Peyer's patch (tissue), 4 donors: ENCODE results near the gene GALNT17. TPM values are rescaled to one million over a fixed set of nuclear protein-coding genes. Genes with fewer than 3 reads are reported as not detected.

Source experiments
- DNase-seq, 3 donors: peaks; one replicate each; pipeline ENCODE4 v3.0.0-alpha.2; 2017 to 2019
- H3K27ac ChIP-seq, 4 donors: fragments of 200-600 bp; sonication (generic); one replicate each; pipeline ENCODE4 v1.5.1; 2016 to 2019
- H3K27me3 ChIP-seq, 2 donors: fragments of 200-600 bp; sonication (generic); one replicate each; pipeline ENCODE4 v1.5.1; 2019
- H3K36me3 ChIP-seq, 3 donors: fragments of 200-600 bp; sonication (generic); one replicate each; pipeline ENCODE4 v1.5.1; 2016 to 2019
- H3K4me1 ChIP-seq, 4 donors: fragments of 200-600 bp; sonication (generic); one replicate each; pipeline ENCODE4 v1.5.1; 2016 to 2019
- H3K4me3 ChIP-seq, 4 donors: fragments of 200-600 bp; sonication (generic); 1 replicate in 3 of 4; 2 replicates in 1 of 4; pipeline ENCODE4 v1.5.1; 2016 to 2019; ENCODE audit warnings: mild to moderate bottlenecking in 1 of 4
- H3K9me3 ChIP-seq, 4 donors: fragments of 200-600 bp; sonication (generic); one replicate each; pipeline ENCODE4 v1.5.1; 2016 to 2019; ENCODE audit warnings: mild to moderate bottlenecking in 1 of 4
- POLR2A ChIP-seq, 2 donors: fragments of 450-650 bp; IDR thresholded peaks; one replicate each; pipeline ENCODE4 v1.5.1; 2017; ENCODE audit warnings: antibody characterized with exemption in 2 of 2, mild to moderate bottlenecking in 2 of 2, moderate library complexity in 2 of 2
- total RNA-seq, 4 donors: library from RNA; depleted of rRNA; stranded (reverse); fragments of >200 nt; gene quantifications; one replicate each; pipeline ENCODE4 v1.1.0, GENCODE V29; 2016
- TF ChIP-seq, protein P1 (sequence below), 6 experiments: fragments of 450-650 bp in 4 of 6; fragments of 200-600 bp in 2 of 6; sonication (generic) in 1 of 6; IDR thresholded peaks; one replicate each; pipeline ENCODE4 v1.5.1; 2017 to 2019; ENCODE audit warnings: antibody characterized with exemption in 6 of 6, mild to moderate bottlenecking in 3 of 6, moderate library complexity in 1 of 6

The GALNT17 gene
- total RNA-seq, 4 donors from 2014 or later = 0.88 to 17.3 (median 2.3) TPM

DNA sequence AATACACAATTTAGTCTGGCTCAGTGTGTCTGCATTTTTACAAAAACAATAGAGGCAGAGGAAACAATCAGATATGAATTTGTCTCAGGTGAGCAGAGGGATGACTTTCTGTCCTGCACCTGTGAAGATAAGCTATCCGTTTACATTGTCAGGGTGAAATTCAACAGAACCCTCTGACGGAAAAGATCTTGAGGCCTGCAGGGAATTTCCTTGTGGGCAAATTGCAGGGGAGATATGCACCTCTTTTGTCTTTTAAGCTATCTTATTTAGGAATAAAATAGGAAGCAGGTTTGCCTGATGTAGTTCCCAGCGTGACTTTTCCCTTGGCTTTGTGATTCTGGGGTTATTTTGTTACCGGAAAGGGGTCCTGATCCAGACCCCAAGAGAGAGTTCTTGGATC lies 325.1 kb downstream of the GALNT17 start:
- H3K27me3 ChIP-seq = no peaks in the 10 kb centered on the region
- H3K27ac ChIP-seq = no peak overlapping the region
- no peak for DNase-seq
- no peak for TF ChIP-seq POLR2A (IDR thresholded peaks at IDR 0.05)
- TF ChIP-seq, protein P1, sequence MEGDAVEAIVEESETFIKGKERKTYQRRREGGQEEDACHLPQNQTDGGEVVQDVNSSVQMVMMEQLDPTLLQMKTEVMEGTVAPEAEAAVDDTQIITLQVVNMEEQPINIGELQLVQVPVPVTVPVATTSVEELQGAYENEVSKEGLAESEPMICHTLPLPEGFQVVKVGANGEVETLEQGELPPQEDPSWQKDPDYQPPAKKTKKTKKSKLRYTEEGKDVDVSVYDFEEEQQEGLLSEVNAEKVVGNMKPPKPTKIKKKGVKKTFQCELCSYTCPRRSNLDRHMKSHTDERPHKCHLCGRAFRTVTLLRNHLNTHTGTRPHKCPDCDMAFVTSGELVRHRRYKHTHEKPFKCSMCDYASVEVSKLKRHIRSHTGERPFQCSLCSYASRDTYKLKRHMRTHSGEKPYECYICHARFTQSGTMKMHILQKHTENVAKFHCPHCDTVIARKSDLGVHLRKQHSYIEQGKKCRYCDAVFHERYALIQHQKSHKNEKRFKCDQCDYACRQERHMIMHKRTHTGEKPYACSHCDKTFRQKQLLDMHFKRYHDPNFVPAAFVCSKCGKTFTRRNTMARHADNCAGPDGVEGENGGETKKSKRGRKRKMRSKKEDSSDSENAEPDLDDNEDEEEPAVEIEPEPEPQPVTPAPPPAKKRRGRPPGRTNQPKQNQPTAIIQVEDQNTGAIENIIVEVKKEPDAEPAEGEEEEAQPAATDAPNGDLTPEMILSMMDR (IDR thresholded peaks at IDR 0.05) = no peak
- no peaks in the 10 kb centered on the region for H3K36me3 ChIP-seq
- H3K4me1 ChIP-seq = no peaks in the 10 kb centered on the region
- H3K4me3 ChIP-seq = no peak overlapping the region
- H3K9me3 ChIP-seq = no peaks in the 10 kb centered on the region

DNA sequence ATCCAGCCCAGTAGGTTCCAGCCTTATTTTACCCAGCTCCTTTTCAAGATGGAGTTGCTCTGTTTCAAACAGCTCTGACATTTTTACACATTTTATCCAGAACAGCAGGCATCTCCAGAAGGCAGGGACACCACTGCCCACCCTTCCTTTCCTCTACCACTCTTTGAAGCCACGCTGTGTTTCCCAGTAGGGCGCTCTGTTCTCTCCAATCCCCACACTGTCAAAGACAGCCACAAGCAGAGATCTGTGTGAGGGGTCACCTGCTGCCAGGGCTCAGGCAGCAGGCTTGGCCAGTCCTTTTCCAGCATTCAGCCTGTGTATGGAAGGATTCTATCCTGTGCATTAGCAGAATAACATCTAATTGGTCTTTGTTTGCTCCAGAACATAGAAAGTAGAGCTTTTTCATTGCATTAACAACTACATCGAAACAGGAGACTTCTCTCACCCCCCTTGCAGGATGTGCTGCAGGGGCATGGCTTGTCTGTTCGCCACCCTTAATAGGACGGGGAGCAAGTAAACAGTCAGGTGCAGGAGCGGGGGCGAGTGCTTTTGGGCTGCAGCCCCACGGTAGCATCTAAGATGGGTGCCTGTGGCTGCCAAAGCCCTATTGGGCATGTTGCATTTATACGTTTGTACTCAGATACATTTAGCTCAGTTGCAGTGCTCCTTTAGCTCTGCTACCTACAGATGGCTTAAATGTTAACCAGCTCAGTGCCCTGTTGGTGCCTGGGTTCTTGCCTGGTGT lies 326.1 kb downstream of the GALNT17 start:
- no peak for TF ChIP-seq POLR2A (IDR thresholded peaks at IDR 0.05)
- TF ChIP-seq, protein P1 (IDR thresholded peaks at IDR 0.05) = no peak
- H3K4me3 ChIP-seq = no peak overlapping the region
- H3K9me3 ChIP-seq = no peaks in the 10 kb centered on the region
- no peaks in the 10 kb centered on the region for H3K36me3 ChIP-seq
- H3K27ac ChIP-seq = no peak overlapping the region
- no peak for DNase-seq
- no peaks in the 10 kb centered on the region for H3K4me1 ChIP-seq
- H3K27me3 ChIP-seq = no peaks in the 10 kb centered on the region

DNA sequence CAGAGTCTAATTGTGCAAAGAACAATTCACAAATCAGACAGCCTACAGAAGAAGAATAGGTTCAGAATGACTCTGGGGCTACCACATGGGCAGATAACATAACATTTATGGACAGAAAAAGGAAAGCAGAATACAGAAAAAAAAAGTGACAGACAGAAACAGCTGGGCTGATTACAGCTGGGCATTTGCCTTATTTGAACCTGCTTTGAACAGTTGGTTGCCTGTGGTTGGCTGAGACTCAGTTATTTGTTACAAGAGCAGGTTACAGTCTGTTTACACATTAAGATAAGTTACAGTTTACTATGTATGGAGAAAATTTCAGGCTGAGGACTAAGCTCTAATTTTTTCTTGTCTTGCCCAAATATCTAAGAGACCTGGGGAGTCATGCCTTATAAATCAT lies 327.2 kb downstream of the GALNT17 start:
- TF ChIP-seq, protein P1 (IDR thresholded peaks at IDR 0.05) = no peak
- no peak for TF ChIP-seq POLR2A (IDR thresholded peaks at IDR 0.05)
- H3K9me3 ChIP-seq = no peaks in the 10 kb centered on the region
- no peak overlapping the region for H3K4me3 ChIP-seq
- H3K27ac ChIP-seq = no peak overlapping the region
- DNase-seq = no peak
- no peaks in the 10 kb centered on the region for H3K36me3 ChIP-seq
- no peaks in the 10 kb centered on the region for H3K4me1 ChIP-seq
- H3K27me3 ChIP-seq = no peaks in the 10 kb centered on the region

GRCh38 chr7:71461572-71461971 lies 329.6 kb downstream of the GALNT17 start:
- no peak for TF ChIP-seq POLR2A (IDR thresholded peaks at IDR 0.05)
- TF ChIP-seq, protein P1 (IDR thresholded peaks at IDR 0.05) = no peak
- H3K9me3 ChIP-seq = no peaks in the 10 kb centered on the region
- H3K27ac ChIP-seq = no peak overlapping the region
- no peaks in the 10 kb centered on the region for H3K27me3 ChIP-seq
- no peak for DNase-seq
- no peaks in the 10 kb centered on the region for H3K4me1 ChIP-seq
- H3K4me3 ChIP-seq = no peak overlapping the region
- H3K36me3 ChIP-seq = no peaks in the 10 kb centered on the region

DNA sequence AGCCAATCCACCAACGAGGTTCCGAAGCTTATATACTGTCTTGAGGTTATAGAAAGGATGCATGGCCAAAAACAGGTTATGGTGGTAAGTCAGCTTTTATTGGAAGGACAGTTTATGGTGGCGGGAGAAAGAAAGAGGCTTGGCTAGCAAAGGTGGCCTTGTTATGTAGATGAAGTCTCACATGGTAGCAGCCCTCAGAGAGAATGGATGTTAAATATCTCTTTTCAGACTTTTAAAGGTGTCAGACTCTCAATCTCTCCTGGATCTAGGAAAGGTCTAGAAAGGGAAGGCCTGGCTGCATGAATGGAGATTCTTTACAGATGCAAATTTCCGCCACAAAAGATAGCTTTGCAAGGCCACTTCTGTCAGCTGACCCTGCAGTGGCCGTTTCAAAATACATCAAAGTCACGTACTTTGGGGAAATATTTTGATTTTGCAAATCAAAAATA lies 333.8 kb downstream of the GALNT17 start:
- DNase-seq = no peak
- no peaks in the 10 kb centered on the region for H3K27me3 ChIP-seq
- no peaks in the 10 kb centered on the region for H3K9me3 ChIP-seq
- H3K4me3 ChIP-seq = no peak overlapping the region
- TF ChIP-seq, protein P1 (IDR thresholded peaks at IDR 0.05) = no peak
- TF ChIP-seq POLR2A (IDR thresholded peaks at IDR 0.05) = no peak
- H3K36me3 ChIP-seq = no peaks in the 10 kb centered on the region
- no peak overlapping the region for H3K27ac ChIP-seq
- H3K4me1 ChIP-seq = no peaks in the 10 kb centered on the region
